Breast epithelium (tissue), 4 donors: Measurements from ENCODE around the gene PRKAG1. TPM values are rescaled to one million over a fixed set of nuclear protein-coding genes. Genes with fewer than 3 reads are reported as not detected.
A peak's percentile ranks its signal among the peaks of the same experiment; 100 is the strongest.

Experiments used
- DNase-seq, 2 donors: peaks; one replicate each; pipeline ENCODE4 v3.0.0-alpha.2; 2019; ENCODE audit warnings: low spot score in 2 of 2
- H3K27ac ChIP-seq, 2 donors: fragments of 200-600 bp; sonication (generic) in 1 of 2; one replicate each; pipeline ENCODE4 v1.5.1; 2016 to 2019; ENCODE audit warnings: mild to moderate bottlenecking in 1 of 2
- H3K27me3 ChIP-seq, 2 donors: fragments of 200-600 bp; sonication (generic) in 1 of 2; one replicate each; pipeline versions ENCODE4 v1.5.1 to v1.6.0; 2017 to 2019; ENCODE audit warnings: control low read depth in 1 of 2, mild to moderate bottlenecking in 1 of 2
- H3K36me3 ChIP-seq: fragments of 200-600 bp; one replicate; pipeline ENCODE4 v1.5.1; 2019
- H3K4me1 ChIP-seq, 2 donors: fragments of 200-600 bp; sonication (generic); one replicate each; pipeline ENCODE4 v1.5.1; 2016 to 2019; ENCODE audit warnings: control low read depth in 1 of 2
- H3K4me3 ChIP-seq, 3 donors: fragments of 200-600 bp; sonication (generic); 1 replicate in 2 of 3; 2 replicates in 1 of 3; pipeline ENCODE4 v1.5.1; 2016 to 2019; ENCODE audit warnings: mild to moderate bottlenecking in 3 of 3, moderate library complexity in 2 of 3
- H3K9me3 ChIP-seq, 2 donors: fragments of 200-600 bp; sonication (generic) in 1 of 2; one replicate each; pipeline ENCODE4 v1.5.1; 2016 to 2019; ENCODE audit warnings: control low read depth in 1 of 2
- POLR2A ChIP-seq: fragments of 450-650 bp; IDR thresholded peaks from one replicate; pipeline ENCODE4 v1.6.1; 2016; ENCODE audit warnings: antibody characterized with exemption, mild to moderate bottlenecking, moderate library complexity
- POLR2AphosphoS5 ChIP-seq, 3 donors: sonication (generic); formaldehyde crosslinking; IDR thresholded peaks; one replicate each; pipeline ENCODE4 v1.6.1; 2017; ENCODE audit warnings: antibody characterized with exemption in 3 of 3
- intact Hi-C: fragments of 100-400 bp; cut with DNase I; formaldehyde crosslinking; loops from one replicate; pipeline ENCODE4 v1.15.1; 2023; ENCODE audit warnings: low total_unique reads
- total RNA-seq, 3 donors: library from RNA; depleted of rRNA; stranded (reverse); fragments of >200 nt; gene quantifications; one replicate each; pipeline ENCODE4 v1.1.0, GENCODE V29; 2016
- TF ChIP-seq, protein P1 (sequence below), 3 donors: fragments of 450-650 bp; IDR thresholded peaks; one replicate each; pipeline ENCODE4 v1.5.1; 2016 to 2017; ENCODE audit warnings: antibody characterized with exemption in 3 of 3, mild to moderate bottlenecking in 3 of 3, moderate library complexity in 3 of 3

The PRKAG1 gene
- total RNA-seq, 3 donors from 2014 or later = 50.5 to 84.3 (median 54.0) TPM

DNA sequence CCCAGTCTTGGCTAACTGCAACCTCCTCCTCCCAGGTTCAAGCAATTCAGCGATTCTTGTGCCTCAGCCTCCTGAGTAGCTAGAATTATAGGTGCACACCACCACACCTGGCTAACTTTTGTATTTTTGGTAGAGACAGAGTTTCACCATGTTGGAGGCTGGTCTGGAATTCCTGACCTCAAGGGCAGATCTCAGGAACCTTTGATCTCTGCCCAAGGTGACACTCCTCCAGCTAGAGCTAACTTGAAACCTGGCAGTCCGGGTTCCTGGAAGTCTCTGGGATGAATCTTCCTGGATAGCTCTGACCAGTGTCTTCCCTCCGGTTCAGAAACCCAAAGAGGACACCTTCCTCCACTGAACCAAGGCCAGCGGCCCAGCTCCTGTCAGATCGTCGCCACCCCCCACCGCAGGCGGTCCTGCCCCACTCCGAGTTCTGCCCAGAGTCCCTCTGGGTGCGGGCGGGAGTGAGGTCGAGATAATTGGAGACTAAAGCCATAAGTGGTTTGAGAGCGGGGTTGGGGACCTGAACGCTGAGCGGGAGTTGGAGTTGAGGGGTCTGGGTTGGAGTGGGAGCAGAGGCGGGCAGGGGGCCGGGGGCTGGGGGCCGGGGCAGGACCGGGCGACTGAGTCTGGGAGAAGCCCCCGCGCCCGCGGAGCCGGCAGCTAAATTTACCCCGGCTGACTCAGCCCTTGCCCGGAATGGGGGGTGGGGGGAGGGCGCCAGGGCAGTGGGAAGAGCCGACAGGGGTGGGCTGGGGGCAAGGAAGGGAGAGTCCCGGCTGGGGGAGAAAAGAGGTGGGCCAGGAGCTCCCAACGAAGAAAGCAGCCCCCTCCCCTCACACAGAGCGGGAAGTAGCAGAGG is 24.1 kb downstream of the PRKAG1 start:
- DNase-seq = no peak
- intact Hi-C loops = no loop called here
- peaks cover 1 to 8% of the 10 kb centered on the region in 2 donors for H3K4me1 ChIP-seq
- H3K4me3 ChIP-seq = no peak overlapping the region
- no peak for TF ChIP-seq POLR2A
- TF ChIP-seq, protein P1, sequence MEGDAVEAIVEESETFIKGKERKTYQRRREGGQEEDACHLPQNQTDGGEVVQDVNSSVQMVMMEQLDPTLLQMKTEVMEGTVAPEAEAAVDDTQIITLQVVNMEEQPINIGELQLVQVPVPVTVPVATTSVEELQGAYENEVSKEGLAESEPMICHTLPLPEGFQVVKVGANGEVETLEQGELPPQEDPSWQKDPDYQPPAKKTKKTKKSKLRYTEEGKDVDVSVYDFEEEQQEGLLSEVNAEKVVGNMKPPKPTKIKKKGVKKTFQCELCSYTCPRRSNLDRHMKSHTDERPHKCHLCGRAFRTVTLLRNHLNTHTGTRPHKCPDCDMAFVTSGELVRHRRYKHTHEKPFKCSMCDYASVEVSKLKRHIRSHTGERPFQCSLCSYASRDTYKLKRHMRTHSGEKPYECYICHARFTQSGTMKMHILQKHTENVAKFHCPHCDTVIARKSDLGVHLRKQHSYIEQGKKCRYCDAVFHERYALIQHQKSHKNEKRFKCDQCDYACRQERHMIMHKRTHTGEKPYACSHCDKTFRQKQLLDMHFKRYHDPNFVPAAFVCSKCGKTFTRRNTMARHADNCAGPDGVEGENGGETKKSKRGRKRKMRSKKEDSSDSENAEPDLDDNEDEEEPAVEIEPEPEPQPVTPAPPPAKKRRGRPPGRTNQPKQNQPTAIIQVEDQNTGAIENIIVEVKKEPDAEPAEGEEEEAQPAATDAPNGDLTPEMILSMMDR (IDR thresholded peaks at IDR 0.05) = no peak
- no peak for TF ChIP-seq POLR2AphosphoS5 (IDR thresholded peaks at IDR 0.05)
- H3K27me3 ChIP-seq = peaks cover 0 to 14% of the 10 kb centered on the region in 2 donors
- H3K9me3 ChIP-seq = no peaks in the 10 kb centered on the region
- H3K36me3 ChIP-seq = no peaks in the 10 kb centered on the region
- H3K27ac ChIP-seq = no peak overlapping the region

DNA sequence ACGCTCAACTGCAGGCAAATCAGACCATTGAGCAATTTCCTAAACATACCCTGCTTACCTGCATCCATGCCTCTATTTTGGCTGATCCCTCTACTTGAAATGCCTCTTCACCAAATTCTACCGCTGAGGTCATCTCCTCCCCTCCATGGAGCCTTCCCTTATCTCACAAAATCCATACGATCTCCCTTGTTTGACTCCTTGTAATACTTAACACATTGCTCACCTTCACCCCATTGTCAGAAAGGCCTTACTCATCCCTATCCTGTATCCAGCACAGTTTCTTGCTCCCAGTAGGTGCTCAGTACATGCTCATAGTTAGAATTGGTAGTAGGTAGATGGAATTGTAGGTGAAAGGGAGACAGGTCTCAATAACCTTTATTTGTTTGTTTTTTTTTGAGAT is 24.8 kb downstream of the PRKAG1 start:
- no peaks in the 10 kb centered on the region for H3K36me3 ChIP-seq
- intact Hi-C loops = no loop called here
- H3K9me3 ChIP-seq = no peaks in the 10 kb centered on the region
- H3K4me1 ChIP-seq = peaks cover 0 to under 1% of the 10 kb centered on the region in 2 donors
- no peak overlapping the region for H3K27ac ChIP-seq
- peaks cover 0 to 18% of the 10 kb centered on the region in 2 donors for H3K27me3 ChIP-seq
- DNase-seq = no peak
- TF ChIP-seq, protein P1 (IDR thresholded peaks at IDR 0.05) = no peak
- no peak for TF ChIP-seq POLR2AphosphoS5 (IDR thresholded peaks at IDR 0.05)
- no peak overlapping the region for H3K4me3 ChIP-seq

DNA sequence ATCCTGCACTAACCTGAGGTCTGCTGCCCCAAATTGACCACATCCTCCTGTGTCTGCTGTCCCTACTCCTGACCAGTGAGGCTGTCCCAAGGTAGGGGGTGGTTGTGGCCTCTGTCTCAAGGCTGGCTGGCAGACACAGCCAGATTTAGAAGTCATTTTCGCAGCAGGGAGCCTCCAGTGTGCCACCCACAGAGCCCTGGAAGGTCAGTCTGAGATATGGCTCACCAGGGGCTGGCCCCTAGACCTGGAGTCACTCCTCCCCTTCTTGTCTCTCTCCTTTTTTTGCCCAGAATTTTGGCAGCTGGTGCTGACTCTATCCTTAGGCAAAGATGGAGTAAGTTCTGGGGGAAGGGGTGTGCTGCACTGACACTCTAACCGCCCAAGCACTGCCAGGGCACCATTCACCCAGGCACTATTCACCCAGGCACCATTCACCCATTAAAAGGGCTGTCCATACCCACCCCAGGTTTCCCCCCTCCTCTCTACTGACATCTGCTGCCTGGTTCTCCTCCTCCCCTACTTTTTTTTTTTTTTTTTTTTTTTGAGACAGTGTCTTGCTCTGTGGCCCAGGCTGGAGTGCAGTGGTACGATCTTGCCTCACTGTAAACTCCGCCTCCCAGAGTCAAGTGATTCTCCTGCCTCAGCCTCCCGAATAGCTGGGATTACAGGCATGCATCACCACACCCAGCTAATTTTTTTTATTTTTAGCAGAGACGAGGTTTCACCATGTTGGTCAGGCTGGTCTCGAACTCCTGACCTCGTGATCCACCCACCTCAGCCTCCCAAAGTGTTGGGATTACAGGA is 27.1 kb downstream of the PRKAG1 start:
- Histone ChIP-seq H3K4me1 (no peaks in the 10 kb centered on the region), H3K27ac (no peak overlapping the region), H3K27me3 (peaks cover 0 to 17% of the 10 kb centered on the region in 2 donors), H3K4me3 (no peak overlapping the region), H3K36me3 (no peaks in the 10 kb centered on the region), H3K9me3 (no peaks in the 10 kb centered on the region)
- DNase-seq = no peak
- TF ChIP-seq POLR2A = no peak
- TF ChIP-seq POLR2AphosphoS5 (IDR thresholded peaks at IDR 0.05) = no peak
- TF ChIP-seq, protein P1 (IDR thresholded peaks at IDR 0.05) = no peak
- intact Hi-C loops = no loop called here

GRCh38 chr12:48990552-48990951 is 28.0 kb downstream of the PRKAG1 start:
- H3K27ac ChIP-seq = no peak overlapping the region
- no peak for DNase-seq
- no peak overlapping the region for H3K4me3 ChIP-seq
- TF ChIP-seq POLR2AphosphoS5 (IDR thresholded peaks at IDR 0.05) (no peak), POLR2A (no peak)
- H3K4me1 ChIP-seq = no peaks in the 10 kb centered on the region
- H3K9me3 ChIP-seq = no peaks in the 10 kb centered on the region
- H3K27me3 ChIP-seq = peaks cover 0 to 20% of the 10 kb centered on the region in 2 donors
- H3K36me3 ChIP-seq = no peaks in the 10 kb centered on the region
- intact Hi-C loops = no loop called here

DNA sequence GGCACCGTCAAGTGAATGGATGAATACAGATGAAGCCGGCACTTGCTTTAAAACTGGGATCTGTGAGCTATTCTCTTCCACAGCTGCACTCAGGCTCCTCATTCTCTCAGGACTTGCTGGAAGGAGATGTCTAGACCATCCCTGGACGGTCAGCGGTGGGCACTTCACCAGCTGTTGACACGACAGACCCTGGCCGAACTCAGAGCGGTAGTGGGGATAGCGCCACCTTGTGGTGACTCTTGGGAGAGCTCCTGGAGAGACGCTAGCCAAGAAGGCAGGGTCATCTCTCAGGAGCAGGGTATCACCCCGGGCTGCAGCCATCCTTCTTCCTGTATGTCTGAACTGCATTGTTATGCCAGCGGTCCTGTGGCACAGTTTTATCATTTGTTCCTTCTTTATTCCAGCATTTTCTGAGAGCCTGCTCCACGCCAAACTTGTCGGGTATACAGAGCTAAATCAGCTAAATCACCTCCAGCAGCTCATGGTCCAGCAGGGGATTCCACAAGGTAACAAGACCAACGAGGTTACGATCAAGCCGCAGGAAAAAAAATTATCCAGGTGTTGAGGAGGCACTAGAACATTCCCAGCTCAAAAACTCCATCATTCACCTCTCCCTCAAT is 30.4 kb downstream of the PRKAG1 start:
- Histone ChIP-seq H3K27ac (no peak overlapping the region), H3K9me3 (no peaks in the 10 kb centered on the region), H3K36me3 (no peaks in the 10 kb centered on the region), H3K4me1 (no peaks in the 10 kb centered on the region), H3K4me3 (no peak overlapping the region), H3K27me3 (peaks cover 0 to 10% of the 10 kb centered on the region in 2 donors)
- DNase-seq = no peak
- TF ChIP-seq POLR2A = no peak
- TF ChIP-seq, protein P1 (IDR thresholded peaks at IDR 0.05) = peak; percentile 48 to 66 (median 59)
- TF ChIP-seq POLR2AphosphoS5 (IDR thresholded peaks at IDR 0.05) = no peak
- intact Hi-C loops = no loop called here
